HCT116 (cell line): ENCODE data around the gene ACACB. TPM values are rescaled to one million over a fixed set of nuclear protein-coding genes. Genes with fewer than 3 reads are reported as not detected.

Experiments
- ATAC-seq: fragments of 200-7000 bp; cut with Tn5 transposase; 2 replicates; pipeline ENCODE4 v1.9.1; 2020; ENCODE audit warnings: mild to moderate bottlenecking, moderate library complexity
- BruUV-seq: library from RNA; stranded (reverse); fragments of 400-500 nt; replicated peaks from 2 replicates; lab custom pipeline; 2021; lab: Mats Ljungman, UMichigan
- CTCF ChIA-PET: fragments of 300-600 bp; sonication (Branson Sonifier 250); formaldehyde crosslinking; loops from one replicate; lab custom pipeline; 2021; ENCODE audit warnings: antibody characterized with exemption; lab: Charles Lee
- POLR2A ChIA-PET: fragments of 300-600, 350-600 bp; sonication (Branson Sonifier 250); formaldehyde crosslinking; loops from one replicate; lab custom pipeline; 2021; ENCODE audit warnings: antibody characterized with exemption; lab: Charles Lee
- RAD21 ChIA-PET, 2 experiments: fragments of 300-600 bp; sonication (Branson Sonifier 250); formaldehyde crosslinking; loops; one replicate each; lab custom pipeline; 2023; ENCODE audit warnings: low total read pairs in 2 of 2; ENCODE audit not compliant: uncharacterized antibody in 2 of 2, unreplicated experiment in 2 of 2, low non-redundant PET in 1 of 2; lab: Charles Lee
- DNase-seq: peaks from one replicate; pipeline ENCODE4 v3.0.0-alpha.2; 2010; ENCODE audit warnings: low read depth, low spot score
- H2AFZ ChIP-seq: fragments of 200-600 bp; shearing (Covaris generic), sonication (generic); 2 replicates; pipeline ENCODE4 v1.6.1; 2017; ENCODE audit warnings: low read depth, mixed run types, mixed read lengths, antibody characterized with exemption, low read length; ENCODE audit not compliant: poor library complexity, severe bottlenecking
- H3K27ac ChIP-seq: 2 replicates; pipeline ENCODE4 v1.5.1; 2012; ENCODE audit warnings: low read depth, low read length
- H3K27me3 ChIP-seq: fragments of 200-600 bp; sonication (generic); 2 replicates; pipeline ENCODE4 v1.6.1; 2016; ENCODE audit warnings: mixed run types, low read length, mixed read lengths; ENCODE audit not compliant: insufficient read depth
- H3K36me3 ChIP-seq, 2 experiments: fragments of 200-500 bp in 1 of 2; fragments of 200-600 bp in 1 of 2; sonication (Bioruptor generic) in 1 of 2; sonication (generic) in 1 of 2; 2 replicates each; pipeline versions ENCODE4 v1.5.1 to v1.6.1; 2014 to 2016; ENCODE audit warnings: low read length in 2 of 2, inconsistent platforms in 1 of 2, mixed read lengths in 1 of 2, mixed run types in 1 of 2; ENCODE audit not compliant: insufficient read depth in 2 of 2, control insufficient read depth in 1 of 2
- H3K4me1 ChIP-seq, 2 experiments: fragments of 200-600 bp in 1 of 2; sonication (generic) in 1 of 2; 2 replicates each; pipeline versions ENCODE4 v1.5.1 to v1.6.1; 2012 to 2017; ENCODE audit warnings: low read length in 2 of 2, inconsistent platforms in 1 of 2, mild to moderate bottlenecking in 1 of 2, mixed read lengths in 1 of 2, mixed run types in 1 of 2, moderate library complexity in 1 of 2; ENCODE audit not compliant: insufficient read depth in 2 of 2, control insufficient read depth in 1 of 2
- H3K4me2 ChIP-seq: fragments of 200-600 bp; sonication (generic); 2 replicates; pipeline ENCODE4 v1.6.1; 2017; ENCODE audit warnings: mixed run types, low read length, mixed read lengths
- H3K4me3 ChIP-seq, 2 experiments: fragments of 200-600 bp in 1 of 2; sonication (generic) in 1 of 2; replicated peaks in 1 of 2; 2 replicates each; pipeline ENCODE4 v1.5.1; 2011 to 2016; ENCODE audit warnings: low read length in 2 of 2, control low read depth in 1 of 2, low read depth in 1 of 2, mild to moderate bottlenecking in 1 of 2, mixed read lengths in 1 of 2, mixed run types in 1 of 2
- H3K79me2 ChIP-seq: fragments of 200-600 bp; sonication (generic); 2 replicates; pipeline ENCODE4 v1.6.1; 2017; ENCODE audit warnings: mild to moderate bottlenecking, mixed run types, low read length, moderate library complexity, mixed read lengths; ENCODE audit not compliant: insufficient read depth
- H3K9ac ChIP-seq: fragments of 200-600 bp; sonication (generic); 2 replicates; pipeline ENCODE4 v1.6.1; 2016; ENCODE audit warnings: low read length, mixed read lengths
- H3K9me2 ChIP-seq: fragments of 200-600 bp; sonication (generic), shearing (Covaris generic); 2 replicates; pipeline ENCODE4 v1.6.1; 2017; ENCODE audit warnings: mixed run types, mild to moderate bottlenecking, moderate library complexity; ENCODE audit not compliant: insufficient read depth
- H3K9me3 ChIP-seq, 2 experiments: fragments of 200-500 bp in 1 of 2; fragments of 200-600 bp in 1 of 2; sonication (Bioruptor generic) in 1 of 2; sonication (generic) in 1 of 2; 2 replicates each; pipeline ENCODE4 v1.6.1; 2014 to 2017; ENCODE audit warnings: low read length in 2 of 2, mixed read lengths in 2 of 2, inconsistent platforms in 1 of 2, low read depth in 1 of 2, mild to moderate bottlenecking in 1 of 2, mixed run types in 1 of 2, moderate library complexity in 1 of 2; ENCODE audit not compliant: control insufficient read depth in 1 of 2, insufficient read depth in 1 of 2
- H4K20me1 ChIP-seq: fragments of 200-600 bp; sonication (generic), shearing (Covaris generic); 2 replicates; pipeline ENCODE4 v1.6.1; 2017; ENCODE audit warnings: mixed run types, mild to moderate bottlenecking, moderate library complexity; ENCODE audit not compliant: insufficient read depth
- CEBPB ChIP-seq: IDR thresholded peaks from 2 replicates; pipeline ENCODE4 v1.6.1; 2012; ENCODE audit warnings: low read depth
- CTCF ChIP-seq, 3 experiments: fragments of 200-600 bp in 1 of 3; sonication (generic) in 1 of 3; IDR thresholded peaks in 2 of 3; conservative IDR thresholded peaks in 1 of 3; 2 replicates each; pipeline ENCODE4 v1.5.1; 2012 to 2017; ENCODE audit warnings: low read depth in 2 of 3, low read length in 2 of 3, antibody characterized with exemption in 1 of 3, borderline replicate concordance in 1 of 3, control low read depth in 1 of 3, mild to moderate bottlenecking in 1 of 3, mixed read lengths in 1 of 3, mixed run types in 1 of 3, moderate library complexity in 1 of 3; ENCODE audit not compliant: insufficient read depth in 1 of 3
- EGR1 ChIP-seq: IDR thresholded peaks from 2 replicates; pipeline ENCODE4 v1.6.1; 2012; ENCODE audit warnings: low read depth
- ELF1 ChIP-seq: IDR thresholded peaks from 2 replicates; pipeline ENCODE4 v1.6.1; 2012; ENCODE audit warnings: low read depth, borderline replicate concordance
- EZH2phosphoT487 ChIP-seq: fragments of 200-600 bp; IDR thresholded peaks from 2 replicates; pipeline ENCODE4 v1.6.1; 2018; ENCODE audit warnings: antibody characterized with exemption, borderline replicate concordance
- FOSL1 ChIP-seq: IDR thresholded peaks from 2 replicates; pipeline ENCODE4 v1.6.1; 2012; ENCODE audit warnings: low read depth
- POLR2AphosphoS5 ChIP-seq: IDR thresholded peaks from 2 replicates; pipeline ENCODE4 v1.6.1; 2011; ENCODE audit warnings: mild to moderate bottlenecking, low read depth, low read length, moderate library complexity
- REST ChIP-seq: IDR thresholded peaks from 2 replicates; pipeline ENCODE4 v1.6.1; 2012; ENCODE audit warnings: low read depth
- SIN3A ChIP-seq: IDR thresholded peaks from 2 replicates; pipeline ENCODE4 v1.6.1; 2012; ENCODE audit warnings: low read depth
- SP1 ChIP-seq: IDR thresholded peaks from 2 replicates; pipeline ENCODE4 v1.6.1; 2012; ENCODE audit warnings: low read depth
- SRF ChIP-seq: IDR thresholded peaks from 2 replicates; pipeline ENCODE4 v1.6.1; 2012; ENCODE audit warnings: low read depth
- ZBTB33 ChIP-seq: IDR thresholded peaks from 2 replicates; pipeline ENCODE4 v1.6.1; 2011; ENCODE audit warnings: mild to moderate bottlenecking, low read length, moderate library complexity; ENCODE audit not compliant: insufficient replicate concordance; ENCODE audit errors: extremely low read depth
- ZFX ChIP-seq: fragments of 450-650 bp; IDR thresholded peaks from 2 replicates; pipeline ENCODE4 v1.6.1; 2017
- ZNF274 ChIP-seq: fragments of 200-500 bp; sonication (Bioruptor generic); IDR thresholded peaks from 2 replicates; pipeline ENCODE4 v1.6.1; 2014; ENCODE audit warnings: mild to moderate bottlenecking, low read depth, low read length, inconsistent platforms
- intact Hi-C: fragments of 100-400 bp; cut with micrococcal nuclease; formaldehyde crosslinking; loops from 2 replicates; pipeline ENCODE4 v1.10.0; 2022
- total RNA-seq: library from RNA; stranded (reverse); gene quantifications from one replicate; pipeline ENCODE4 v1.2.1, GENCODE V29; 2021; ENCODE audit not compliant: unreplicated experiment

ACACB gene
- total RNA-seq, 1 experiment from 2014 or later = 11.1 TPM

GRCh38 chr12:109179927-109180326, 63.5 kb downstream of the ACACB start:
- H4K20me1 ChIP-seq = no peaks in the 10 kb centered on the region
- no peak overlapping the region for H3K9ac ChIP-seq
- H3K4me1 ChIP-seq = no peaks in the 10 kb centered on the region
- H3K27me3 ChIP-seq = no peaks in the 10 kb centered on the region
- intact Hi-C loops = no loop called here
- H3K9me2 ChIP-seq = no peaks in the 10 kb centered on the region
- ChIA-PET RAD21 (no interaction called here), CTCF (no interaction called here)
- no TSS peak for BruUV-seq
- no peaks in the 10 kb centered on the region for H3K79me2 ChIP-seq
- H2AFZ ChIP-seq = no peak overlapping the region
- no peak for ATAC-seq
- no peaks in the 10 kb centered on the region for H3K9me3 ChIP-seq
- no peak for TF ChIP-seq REST
- no peak for TF ChIP-seq SP1
- TF ChIP-seq SIN3A = no peak
- no peak for TF ChIP-seq FOSL1
- TF ChIP-seq ZNF274 = no peak
- TF ChIP-seq ZFX = no peak
- no peak for TF ChIP-seq CTCF (IDR thresholded peaks at IDR 0.05 in 2 of 3, conservative IDR thresholded peaks at IDR 0.05 in 1 of 3; ENCODE audit: borderline replicate concordance in 1 of 3, insufficient read depth in 1 of 3, low read depth in 2 of 3, low read length in 2 of 3)
- TF ChIP-seq ELF1 = no peak
- TF ChIP-seq SRF = no peak
- TF ChIP-seq CEBPB = no peak
- no peak for TF ChIP-seq EGR1
- TF ChIP-seq ZBTB33 = no peak
- TF ChIP-seq EZH2phosphoT487 = no peak
- TF ChIP-seq POLR2AphosphoS5 = no peak
- TF ChIP-seq, all 23 proteins: peak for 0
- Histone ChIP-seq H3K27ac (no peak overlapping the region), H3K4me3 (no peak overlapping the region), H3K36me3 (no peaks in the 10 kb centered on the region), H3K4me2 (no peak overlapping the region)
- DNase-seq = no peak
- POLR2A ChIA-PET = no interaction called here
